Measurements from ENCODE around the gene GALNTL6. TPM values are rescaled to one million over a fixed set of nuclear protein-coding genes. Genes with fewer than 3 reads are reported as not detected.
"Not testable (repeated sequence)": the region's sequence is repeated elsewhere in the genome, so short reads cannot be mapped to it uniquely, and the experiment has no call there.

GALNTL6 gene
- total and polyA plus RNA-seq, 2 donors (not counting 1 experiment from before 2014, with no cell fraction given) = not detected

GRCh38 chr4:172411149-172411548 is 597.9 kb downstream of the GALNTL6 start:
- H3K27ac ChIP-seq (ENCODE audit: insufficient read depth, low read length) = no peak overlapping the region
- TF ChIP-seq EZH2 (IDR thresholded peaks at IDR 0.05; ENCODE audit: low read length, missing control alignments) (no peak), CTCF (conservative IDR thresholded peaks at IDR 0.05 in 1 of 2, IDR thresholded peaks at IDR 0.05 in 1 of 2; ENCODE audit: low read depth in 1 of 2, low read length in 2 of 2) (no peak)
- H3K27me3 ChIP-seq (ENCODE audit: control insufficient read depth, insufficient read depth, low read length) = no peaks in the 10 kb centered on the region
- no peaks in the 10 kb centered on the region for H3K79me2 ChIP-seq (ENCODE audit: control insufficient read depth, insufficient read depth, low read length)
- H3K9ac ChIP-seq (ENCODE audit: insufficient read depth, low read length) = no peak overlapping the region
- H4K20me1 ChIP-seq (ENCODE audit: control insufficient read depth, extremely low read depth, insufficient read depth, low read length) = no peaks in the 10 kb centered on the region
- H3K36me3 ChIP-seq (ENCODE audit: control insufficient read depth, insufficient read depth, low read length) = no peaks in the 10 kb centered on the region
- no peaks in the 10 kb centered on the region for H3K9me3 ChIP-seq (ENCODE audit: control insufficient read depth, insufficient read depth, low read depth, low read length)
- no peak for DNase-seq (ENCODE audit: low read depth in 2 of 2)
- H3K4me1 ChIP-seq (ENCODE audit: control insufficient read depth, extremely low read depth, insufficient read depth, low read length) = no peaks in the 10 kb centered on the region
- no peak overlapping the region for H2AFZ ChIP-seq (ENCODE audit: low read length)
- H3K4me3 ChIP-seq (replicated peaks in 1 of 4; ENCODE audit: control extremely low read depth in 1 of 4, insufficient read depth in 1 of 4, low read depth in 3 of 4, low read length in 4 of 4) = no peak overlapping the region
- no peak overlapping the region for H3K4me2 ChIP-seq (ENCODE audit: extremely low read depth, insufficient read depth, low read length)

- Histone ChIP-seq H3K4me3 (replicated peaks in 1 of 4; ENCODE audit: control extremely low read depth in 1 of 4, insufficient read depth in 1 of 4, low read depth in 3 of 4, low read length in 4 of 4) (no peak overlapping the region), H3K27ac (ENCODE audit: insufficient read depth, low read length) (no peak overlapping the region), H2AFZ (ENCODE audit: low read length) (no peak overlapping the region), H4K20me1 (ENCODE audit: control insufficient read depth, extremely low read depth, insufficient read depth, low read length) (no peaks in the 10 kb centered on the region), H3K9ac (ENCODE audit: insufficient read depth, low read length) (no peak overlapping the region), H3K4me2 (ENCODE audit: extremely low read depth, insufficient read depth, low read length) (no peak overlapping the region), H3K9me3 (ENCODE audit: control insufficient read depth, insufficient read depth, low read depth, low read length) (no peaks in the 10 kb centered on the region), H3K27me3 (ENCODE audit: control insufficient read depth, insufficient read depth, low read length) (no peaks in the 10 kb centered on the region), H3K4me1 (ENCODE audit: control insufficient read depth, extremely low read depth, insufficient read depth, low read length) (no peaks in the 10 kb centered on the region), H3K79me2 (ENCODE audit: control insufficient read depth, insufficient read depth, low read length) (no peaks in the 10 kb centered on the region), H3K36me3 (ENCODE audit: control insufficient read depth, insufficient read depth, low read length) (no peaks in the 10 kb centered on the region)
- DNase-seq (ENCODE audit: low read depth in 2 of 2) = no peak
- no peak for TF ChIP-seq EZH2 (IDR thresholded peaks at IDR 0.05; ENCODE audit: low read length, missing control alignments)
- no peak for TF ChIP-seq CTCF (conservative IDR thresholded peaks at IDR 0.05 in 1 of 2, IDR thresholded peaks at IDR 0.05 in 1 of 2; ENCODE audit: low read depth in 1 of 2, low read length in 2 of 2)
Measured at GRCh38 chr4:172412851-172413580, 599.8 kb downstream of the GALNTL6 start.

- H3K4me3 ChIP-seq (replicated peaks in 1 of 4; ENCODE audit: control extremely low read depth in 1 of 4, insufficient read depth in 1 of 4, low read depth in 3 of 4, low read length in 4 of 4); H3K79me2 ChIP-seq (ENCODE audit: control insufficient read depth, insufficient read depth, low read length); H3K27me3 ChIP-seq (ENCODE audit: control insufficient read depth, insufficient read depth, low read length); H3K36me3 ChIP-seq (ENCODE audit: control insufficient read depth, insufficient read depth, low read length); H4K20me1 ChIP-seq (ENCODE audit: control insufficient read depth, extremely low read depth, insufficient read depth, low read length); DNase-seq (ENCODE audit: low read depth in 2 of 2); H2AFZ ChIP-seq (ENCODE audit: low read length); H3K9ac ChIP-seq (ENCODE audit: insufficient read depth, low read length); H3K9me3 ChIP-seq (ENCODE audit: control insufficient read depth, insufficient read depth, low read depth, low read length); H3K4me2 ChIP-seq (ENCODE audit: extremely low read depth, insufficient read depth, low read length); H3K27ac ChIP-seq (ENCODE audit: insufficient read depth, low read length); H3K4me1 ChIP-seq (ENCODE audit: control insufficient read depth, extremely low read depth, insufficient read depth, low read length): not testable (repeated sequence)
Measured at GRCh38 chr4:172428979-172429378, 615.8 kb downstream of the GALNTL6 start.
